Gastrocnemius medialis (tissue), 4 donors: ENCODE results near the gene ANTKMT. TPM values are rescaled to one million over a fixed set of nuclear protein-coding genes. Genes with fewer than 3 reads are reported as not detected.

Source experiments
- ATAC-seq, 2 donors: fragments of 150-250 bp; one replicate each; pipeline ENCODE4 v1.9.1; 2016
- DNase-seq, 2 donors: peaks; one replicate each; pipeline ENCODE4 v3.0.0-alpha.2; 2019
- H3K27ac ChIP-seq, 4 donors: fragments of 200-600 bp; sonication (generic); 1 replicate in 1 of 4; 2 replicates in 3 of 4; pipeline ENCODE4 v1.5.1; 2016 to 2018; ENCODE audit warnings: mild to moderate bottlenecking in 2 of 4, moderate library complexity in 1 of 4
- H3K27me3 ChIP-seq, 3 donors: fragments of 200-600 bp; sonication (generic) in 2 of 3; 1 replicate in 1 of 3; 2 replicates in 2 of 3; pipeline versions ENCODE4 v1.5.1 to v1.6.0; 2016 to 2019; ENCODE audit warnings: mild to moderate bottlenecking in 1 of 3, moderate library complexity in 1 of 3
- H3K36me3 ChIP-seq, 2 donors: fragments of 200-600 bp; sonication (generic) in 1 of 2; one replicate each; pipeline ENCODE4 v1.5.1; 2017 to 2018
- H3K4me1 ChIP-seq, 2 donors: fragments of 200-600 bp; sonication (generic) in 1 of 2; one replicate each; pipeline ENCODE4 v1.5.1; 2016 to 2017; ENCODE audit warnings: mild to moderate bottlenecking in 2 of 2
- H3K4me3 ChIP-seq, 4 donors: fragments of 200-600 bp; sonication (generic) in 3 of 4; 1 replicate in 1 of 4; 2 replicates in 3 of 4; pipeline ENCODE4 v1.5.1; 2016 to 2019; ENCODE audit warnings: mild to moderate bottlenecking in 2 of 4
- H3K9me3 ChIP-seq, 3 donors: fragments of 200-600 bp; sonication (generic) in 2 of 3; 1 replicate in 1 of 3; 2 replicates in 2 of 3; pipeline ENCODE4 v1.5.1; 2016 to 2019
- CTCF ChIP-seq, 5 experiments: fragments of 450-650 bp in 3 of 5; fragments of 200-600 bp in 2 of 5; sonication (generic) in 2 of 5; IDR thresholded peaks in 4 of 5; conservative IDR thresholded peaks in 1 of 5; 1 replicate in 4 of 5; 2 replicates in 1 of 5; pipeline ENCODE4 v1.5.1; 2016 to 2019; ENCODE audit warnings: antibody characterized with exemption in 5 of 5, mild to moderate bottlenecking in 3 of 5, moderate library complexity in 3 of 5
- POLR2A ChIP-seq, 2 donors: fragments of 450-650 bp; IDR thresholded peaks; one replicate each; pipeline ENCODE4 v1.6.1; 2017; ENCODE audit warnings: antibody characterized with exemption in 2 of 2, mild to moderate bottlenecking in 2 of 2, moderate library complexity in 2 of 2
- in situ Hi-C, 4 donors: fragments of 200-750 bp; cut with MboI; loops; one replicate each; pipeline versions ENCODE4 v1.15.0 to v1.8.0; 2017; ENCODE audit warnings: low sequenced_read_pairs in 4 of 4
- intact Hi-C: fragments of 100-400 bp; cut with DNase I; formaldehyde crosslinking; loops from one replicate; pipeline ENCODE4 v1.15.1; 2023; ENCODE audit warnings: low total_unique reads
- total RNA-seq, 4 donors: library from RNA; depleted of rRNA; stranded (reverse); fragments of >200 nt; gene quantifications; one replicate each; pipeline versions ENCODE4 v1.1.0 to v1.2.3, GENCODE V29; 2016

ANTKMT gene
- total RNA-seq, 4 donors from 2014 or later = 20.9 to 84.0 (median 38.7) TPM

GRCh38 chr16:694187-694862 is 26.6 kb upstream of the ANTKMT start:
- H3K36me3 ChIP-seq = no peaks in the 10 kb centered on the region
- in situ Hi-C loops (no loop called here), intact Hi-C loops (no loop called here)
- peaks cover 51 to 63% (median 57%) of the 10 kb centered on the region in 3 donors for H3K27me3 ChIP-seq
- peaks cover 4 to 10% of the 10 kb centered on the region in 2 donors for H3K4me1 ChIP-seq
- no peak for TF ChIP-seq POLR2A (IDR thresholded peaks at IDR 0.05)
- TF ChIP-seq CTCF (IDR thresholded peaks at IDR 0.05 in 4 of 5, conservative IDR thresholded peaks at IDR 0.05 in 1 of 5) = no peak
- ATAC-seq (no peak), DNase-seq (no peak)
- no peak overlapping the region for H3K27ac ChIP-seq
- no peak overlapping the region for H3K4me3 ChIP-seq
- no peaks in the 10 kb centered on the region for H3K9me3 ChIP-seq

GRCh38 chr16:694863-695354 is 26.0 kb upstream of the ANTKMT start:
- in situ Hi-C loops = no loop called here
- no peak for ATAC-seq
- peaks cover 57 to 69% (median 62%) of the 10 kb centered on the region in 3 donors for H3K27me3 ChIP-seq

GRCh38 chr16:695355-696089 is 25.4 kb upstream of the ANTKMT start:
- ATAC-seq (no peak), DNase-seq (no peak)
- H3K27me3 ChIP-seq = peaks cover 63 to 75% (median 68%) of the 10 kb centered on the region in 3 donors
- H3K36me3 ChIP-seq = no peaks in the 10 kb centered on the region
- peaks cover 0 to 2% of the 10 kb centered on the region in 2 donors for H3K4me1 ChIP-seq
- peak overlapping the region in 2 of 4 donors; percentile 25 to 34 for H3K4me3 ChIP-seq
- H3K27ac ChIP-seq = no peak overlapping the region
- H3K9me3 ChIP-seq = no peaks in the 10 kb centered on the region
- intact Hi-C loops (no loop called here), in situ Hi-C loops (no loop called here)
- TF ChIP-seq POLR2A (IDR thresholded peaks at IDR 0.05) (no peak), CTCF (IDR thresholded peaks at IDR 0.05 in 4 of 5, conservative IDR thresholded peaks at IDR 0.05 in 1 of 5) (no peak)

More at GRCh38 chr16:694863-695354, 26.0 kb upstream of the ANTKMT start:
- intact Hi-C loops = no loop called here
- no peak for DNase-seq
- no peak overlapping the region for H3K27ac ChIP-seq
- no peak overlapping the region for H3K4me3 ChIP-seq
- no peaks in the 10 kb centered on the region for H3K36me3 ChIP-seq
- TF ChIP-seq CTCF (IDR thresholded peaks at IDR 0.05 in 4 of 5, conservative IDR thresholded peaks at IDR 0.05 in 1 of 5) = no peak
- H3K4me1 ChIP-seq = peaks cover 0 to 4% of the 10 kb centered on the region in 2 donors
- no peaks in the 10 kb centered on the region for H3K9me3 ChIP-seq

- in situ Hi-C loops (no loop called here), intact Hi-C loops (no loop called here)
- Histone ChIP-seq H3K4me1 (no peaks in the 10 kb centered on the region), H3K27ac (no peak overlapping the region), H3K9me3 (no peaks in the 10 kb centered on the region), H3K36me3 (no peaks in the 10 kb centered on the region), H3K4me3 (no peak overlapping the region), H3K27me3 (peaks cover 76 to 84% (median 84%) of the 10 kb centered on the region in 3 donors)
- TF ChIP-seq POLR2A (IDR thresholded peaks at IDR 0.05) (no peak), CTCF (IDR thresholded peaks at IDR 0.05 in 4 of 5, conservative IDR thresholded peaks at IDR 0.05 in 1 of 5) (no peak)
- DNase-seq (no peak), ATAC-seq (no peak)
Observed at GRCh38 chr16:698911-699671, 21.9 kb upstream of the ANTKMT start.
